Fibroblast of skin of scalp (primary cell): Measurements from ENCODE around the gene TOR4A.

ENCODE experiments used
- DNase-seq: peaks from one replicate; pipeline ENCODE4 v3.0.0-alpha.2; 2013

The TOR4A gene

GRCh38 chr9:137273095-137273490 lies 4.4 kb upstream of the TOR4A start:
- no peak for DNase-seq

- no peak for DNase-seq
Observed at GRCh38 chr9:137273611-137274320, 3.8 kb upstream of the TOR4A start.

- no peak for DNase-seq
Observed at GRCh38 chr9:137275203-137275587, 2.3 kb upstream of the TOR4A start.

GRCh38 chr9:137275588-137276472 lies 1.7 kb upstream of the TOR4A start:
- DNase-seq, result no peak

- DNase-seq, result peak; percentile 46
Observed at GRCh38 chr9:137276473-137277328, 825 bp upstream of the TOR4A start.

GRCh38 chr9:137278061-137278701 lies 655 bp downstream of the TOR4A start:
- no peak for DNase-seq

- no peak for DNase-seq
Observed at GRCh38 chr9:137278721-137279711, 1.5 kb downstream of the TOR4A start.

GRCh38 chr9:137279741-137280473 lies 2.4 kb downstream of the TOR4A start:
- DNase-seq, result no peak

GRCh38 chr9:137280474-137281344 lies 3.2 kb downstream of the TOR4A start:
- DNase-seq, result no peak

- no peak for DNase-seq
Observed at GRCh38 chr9:137281345-137282116, 4.0 kb downstream of the TOR4A start.

- DNase-seq, result no peak
Observed at GRCh38 chr9:137286975-137287383, 9.5 kb downstream of the TOR4A start.

- no peak for DNase-seq
Observed at GRCh38 chr9:137293094-137293481, 15.6 kb downstream of the TOR4A start.

- no peak for DNase-seq
Observed at GRCh38 chr9:137293482-137294090, 16.1 kb downstream of the TOR4A start.

GRCh38 chr9:137294091-137294680 lies 16.7 kb downstream of the TOR4A start:
- DNase-seq, result peak; percentile 38

- peak; percentile 29 for DNase-seq
Observed at GRCh38 chr9:137294681-137295237, 17.2 kb downstream of the TOR4A start.

GRCh38 chr9:137295238-137295811 lies 17.8 kb downstream of the TOR4A start:
- DNase-seq, result no peak
